ENCODE results near the gene DNASE1L1.

DNASE1L1 gene

DNA sequence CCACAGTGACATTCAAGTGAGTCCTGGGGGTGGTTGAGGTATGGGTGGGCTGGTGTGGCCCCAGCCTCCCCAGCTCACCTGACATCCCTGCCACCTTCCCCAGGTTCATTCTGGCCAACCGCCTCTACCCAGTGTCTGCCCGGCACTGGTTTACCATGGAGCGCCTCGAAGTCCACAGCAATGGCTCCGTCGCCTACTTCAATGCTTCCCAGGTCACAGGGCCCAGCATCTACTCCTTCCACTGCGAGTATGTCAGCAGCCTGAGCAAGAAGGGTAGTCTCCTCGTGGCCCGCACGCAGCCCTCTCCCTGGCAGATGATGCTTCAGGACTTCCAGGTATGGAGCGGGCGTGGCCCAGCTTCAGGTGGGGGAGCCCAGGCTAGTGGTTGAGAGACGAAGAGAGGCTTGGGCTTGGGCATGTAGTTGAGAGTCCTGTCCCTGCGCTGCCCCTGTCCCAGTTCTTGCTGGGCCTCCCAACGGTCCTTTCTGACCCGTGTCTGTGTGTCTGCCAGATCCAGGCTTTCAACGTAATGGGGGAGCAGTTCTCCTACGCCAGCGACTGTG is 26.2 kb upstream of the DNASE1L1 start:
- no peak for TF ChIP-seq CTCF (IDR thresholded peaks at IDR 0.05; ENCODE audit: extremely low read depth, missing control alignments)
- no peak for DNase-seq (ENCODE audit: low spot score)

- no peak for TF ChIP-seq CTCF (IDR thresholded peaks at IDR 0.05; ENCODE audit: extremely low read depth, missing control alignments)
- DNase-seq (ENCODE audit: low spot score): no peak
Observed at GRCh38 chrX:154434394-154435168, 25.5 kb upstream of the DNASE1L1 start.

DNA sequence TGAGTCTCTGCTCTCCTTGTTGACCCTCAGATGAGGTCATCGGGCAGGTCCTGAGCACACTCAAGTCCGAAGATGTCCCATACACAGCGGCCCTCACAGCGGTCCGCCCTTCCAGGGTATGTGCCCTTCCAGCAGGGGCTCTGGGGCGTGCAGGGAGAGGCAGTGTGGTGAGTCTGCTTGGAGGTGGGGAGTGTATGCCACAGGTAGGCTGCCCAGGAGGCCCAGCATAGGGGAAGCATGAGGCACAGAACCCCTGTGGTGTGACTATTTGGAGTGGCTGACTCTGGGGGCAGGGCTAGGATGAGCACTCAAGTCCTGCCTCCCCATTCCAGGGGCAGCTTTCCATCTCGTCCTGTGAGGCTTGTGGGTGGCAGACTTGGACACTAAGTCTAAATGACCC is 24.6 kb upstream of the DNASE1L1 start:
- no peak for DNase-seq (ENCODE audit: low spot score)
- TF ChIP-seq CTCF (IDR thresholded peaks at IDR 0.05; ENCODE audit: extremely low read depth, missing control alignments): no peak

DNA sequence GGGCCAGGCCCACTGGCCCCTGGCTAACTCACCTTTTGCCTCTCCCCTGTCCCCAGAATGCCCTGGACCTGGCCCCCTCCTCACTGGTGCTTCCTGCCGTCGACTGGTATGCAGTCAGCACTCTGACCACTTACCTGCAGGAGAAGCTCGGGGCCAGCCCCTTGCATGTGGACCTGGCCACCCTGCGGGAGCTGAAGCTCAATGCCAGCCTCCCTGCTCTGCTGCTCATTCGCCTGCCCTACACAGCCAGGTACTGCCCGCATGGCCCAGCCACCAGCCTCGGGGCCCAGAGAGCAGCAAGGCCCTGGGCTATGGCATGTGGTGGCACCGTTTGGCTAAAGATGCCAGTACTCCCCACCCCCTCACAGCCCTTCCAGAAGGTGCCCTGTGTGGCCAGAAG is 23.2 kb upstream of the DNASE1L1 start:
- DNase-seq (ENCODE audit: low spot score): no peak
- no peak for TF ChIP-seq CTCF (IDR thresholded peaks at IDR 0.05; ENCODE audit: extremely low read depth, missing control alignments)

GRCh38 chrX:154431341-154431740 is 22.3 kb upstream of the DNASE1L1 start:
- no peak for TF ChIP-seq CTCF (IDR thresholded peaks at IDR 0.05; ENCODE audit: extremely low read depth, missing control alignments)
- DNase-seq (ENCODE audit: low spot score): no peak

DNA sequence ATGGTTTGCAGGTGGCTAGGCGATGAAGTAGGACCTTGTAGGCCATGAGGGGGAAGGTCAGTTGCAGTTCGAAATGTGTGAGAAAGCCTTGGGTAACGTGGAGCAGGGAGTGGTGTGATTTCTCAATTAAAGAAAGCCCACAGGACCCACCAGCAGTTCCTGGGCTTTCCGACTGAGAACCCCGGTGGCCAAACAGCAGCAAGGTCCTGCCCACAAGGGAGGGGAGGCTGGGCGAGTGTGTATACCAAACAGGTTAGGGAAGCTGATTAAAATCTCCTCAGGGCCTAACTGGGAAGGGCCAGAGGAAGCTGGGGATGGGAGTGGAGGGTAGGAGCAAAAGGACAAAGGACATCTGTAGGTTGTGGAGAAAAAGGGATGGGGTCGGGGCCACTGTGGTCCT is 21.9 kb upstream of the DNASE1L1 start:
- TF ChIP-seq CTCF (IDR thresholded peaks at IDR 0.05; ENCODE audit: extremely low read depth, missing control alignments): no peak
- no peak for DNase-seq (ENCODE audit: low spot score)

DNA sequence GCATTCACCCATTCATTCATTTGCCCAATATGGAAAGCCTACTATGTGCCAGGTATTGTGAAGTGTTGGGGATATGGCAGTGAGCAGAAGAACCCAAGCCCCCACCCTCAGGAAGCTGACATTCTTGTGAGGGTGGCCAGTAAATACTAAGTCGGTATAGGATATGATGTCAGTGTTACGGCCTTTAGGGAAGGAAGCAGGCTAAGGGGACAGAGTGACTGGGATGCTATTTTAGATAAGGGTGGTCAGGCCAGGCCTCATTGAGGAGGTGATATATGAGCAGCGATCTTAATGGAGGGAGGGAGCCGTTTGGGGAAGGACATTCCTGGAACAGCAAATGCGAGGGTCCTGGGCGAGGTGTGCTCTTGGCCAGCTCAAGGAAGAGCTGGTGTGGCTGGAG is 21.4 kb upstream of the DNASE1L1 start:
- DNase-seq (ENCODE audit: low spot score): no peak
- no peak for TF ChIP-seq CTCF (IDR thresholded peaks at IDR 0.05; ENCODE audit: extremely low read depth, missing control alignments)
